ENCODE data around the gene HOXA9.

Gene HOXA9

DNA sequence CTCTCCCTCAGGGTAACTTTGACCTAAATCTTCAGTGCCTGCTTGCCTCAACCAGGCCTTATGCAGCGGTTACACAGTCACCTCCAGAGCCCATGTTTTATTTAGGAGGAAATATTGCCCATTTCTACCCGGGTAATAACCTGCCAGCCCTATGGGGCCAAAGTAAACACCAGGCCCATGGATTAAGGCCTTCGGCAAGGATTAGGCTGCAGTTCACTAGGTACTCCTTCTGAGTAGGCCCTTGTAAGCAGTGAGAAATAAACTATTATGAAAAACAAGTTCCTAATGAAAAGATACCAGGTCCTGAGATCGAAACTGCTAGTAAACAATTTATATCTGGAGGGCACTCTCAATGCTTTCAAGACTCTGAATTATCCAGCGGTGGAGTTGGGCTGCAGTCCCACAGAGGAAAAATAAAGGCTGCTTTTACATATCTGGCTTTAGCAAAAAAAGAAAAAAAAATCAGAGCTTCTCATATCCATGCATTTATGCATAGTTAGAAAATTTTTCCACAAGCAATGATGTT, 12.5 kb upstream of the HOXA9 start:
- FAIRE-seq = no peak
- DNase-seq (ENCODE audit: insufficient read length, low spot score) = no peak

DNA sequence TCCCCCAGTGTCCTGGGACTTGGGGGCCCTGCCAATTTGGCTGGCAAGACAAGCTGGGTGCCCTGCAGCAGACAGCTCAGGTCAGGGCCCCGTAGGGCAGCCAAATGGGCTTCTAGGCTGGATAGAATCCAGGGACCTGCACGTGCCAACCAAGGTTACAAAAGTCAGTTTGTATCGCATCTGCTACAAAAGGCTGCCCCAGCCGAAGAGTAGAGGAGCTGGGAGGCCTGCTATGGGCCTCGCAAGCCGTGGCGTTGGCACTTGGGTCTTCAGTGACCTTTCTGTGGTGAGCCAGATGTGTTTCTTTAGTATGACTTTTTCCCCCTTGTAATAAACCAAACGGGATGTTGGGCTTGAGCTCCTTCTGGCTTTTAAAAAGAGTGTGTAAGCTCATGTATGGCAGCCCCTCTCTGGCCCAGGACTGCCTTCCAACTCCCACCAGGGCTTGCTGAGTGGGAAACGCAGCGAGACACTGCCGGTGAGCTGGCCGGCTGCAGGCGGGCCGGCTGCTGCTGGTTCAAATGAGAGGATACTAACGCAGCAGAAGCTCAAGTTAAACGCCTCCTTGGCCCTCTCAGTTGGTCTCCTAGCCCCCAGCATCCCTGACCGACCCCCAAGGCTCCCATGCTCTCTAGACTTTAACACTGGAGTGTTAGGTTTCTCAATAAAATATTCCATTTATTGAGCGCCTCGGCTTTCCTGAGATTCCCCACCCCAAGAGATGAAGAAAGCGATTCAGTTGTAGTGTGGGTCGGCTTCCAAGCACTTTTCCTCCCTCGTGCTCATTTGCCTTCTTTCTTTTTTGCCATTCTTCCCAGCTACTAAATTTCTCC, 11.8 kb upstream of the HOXA9 start:
- FAIRE-seq (no peak), DNase-seq (ENCODE audit: insufficient read length, low spot score) (no peak)

DNA sequence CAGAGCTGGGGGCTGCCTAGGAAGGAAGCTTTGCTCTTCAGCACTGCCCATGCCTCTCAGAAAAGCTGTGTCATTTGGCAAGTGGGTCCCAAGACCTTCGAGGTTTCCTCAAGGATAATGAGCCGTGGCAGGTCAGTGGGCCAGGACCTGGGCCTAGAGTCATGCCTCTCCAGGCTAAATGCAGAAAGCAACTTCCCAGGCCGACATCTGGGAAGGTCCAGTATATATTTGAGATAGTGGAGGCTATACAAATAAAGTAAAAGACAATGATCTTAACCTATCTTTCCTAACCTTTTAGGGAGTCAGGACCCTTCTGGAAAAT, 11.1 kb upstream of the HOXA9 start:
- FAIRE-seq = no peak

GRCh38 chr7:27175626-27176523, 10.5 kb upstream of the HOXA9 start:
- DNase-seq (ENCODE audit: insufficient read length, low spot score) (no peak), FAIRE-seq (no peak)

More for the DNA sequence above, 11.1 kb upstream of the HOXA9 start:
- no peak for DNase-seq (ENCODE audit: insufficient read length, low spot score)

DNA sequence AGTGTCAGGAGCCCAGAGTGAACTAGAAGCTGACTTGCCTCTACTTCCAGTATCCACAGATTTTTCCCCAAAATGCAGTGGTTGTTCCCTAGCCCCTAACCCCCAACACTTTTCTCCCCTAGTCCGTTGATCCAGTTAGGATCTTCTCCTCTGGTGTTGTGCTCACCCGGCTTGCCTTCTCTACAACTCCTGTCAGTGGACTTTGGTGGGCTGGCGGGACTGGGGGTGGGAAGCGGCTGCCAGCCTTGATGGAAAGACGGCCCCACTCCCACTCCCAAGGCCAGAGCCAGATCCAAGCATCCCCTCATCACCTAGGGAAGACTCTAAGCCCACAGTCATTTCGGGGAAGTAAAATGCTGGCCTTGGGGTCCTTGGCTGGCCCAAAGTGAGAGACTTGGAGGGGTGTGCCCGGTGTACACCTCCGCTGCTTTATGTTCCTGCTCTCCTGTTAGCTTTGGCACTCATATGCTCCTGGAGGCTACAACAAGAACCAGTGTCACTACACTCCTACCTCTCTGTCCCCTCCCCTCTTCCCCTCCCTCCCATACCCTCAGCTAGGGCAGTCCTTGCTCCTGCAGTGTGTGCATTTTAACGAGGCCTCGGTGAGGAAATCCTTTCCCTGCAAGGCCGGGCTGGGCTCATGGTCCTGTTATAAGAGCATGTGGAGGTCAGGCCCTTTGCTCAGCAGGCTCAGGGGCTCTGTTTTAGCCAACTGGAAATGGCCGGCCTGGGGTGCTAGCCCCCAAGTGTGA, 9.7 kb upstream of the HOXA9 start:
- DNase-seq (ENCODE audit: insufficient read length, low spot score) (no peak), FAIRE-seq (peak; percentile 83)

DNA sequence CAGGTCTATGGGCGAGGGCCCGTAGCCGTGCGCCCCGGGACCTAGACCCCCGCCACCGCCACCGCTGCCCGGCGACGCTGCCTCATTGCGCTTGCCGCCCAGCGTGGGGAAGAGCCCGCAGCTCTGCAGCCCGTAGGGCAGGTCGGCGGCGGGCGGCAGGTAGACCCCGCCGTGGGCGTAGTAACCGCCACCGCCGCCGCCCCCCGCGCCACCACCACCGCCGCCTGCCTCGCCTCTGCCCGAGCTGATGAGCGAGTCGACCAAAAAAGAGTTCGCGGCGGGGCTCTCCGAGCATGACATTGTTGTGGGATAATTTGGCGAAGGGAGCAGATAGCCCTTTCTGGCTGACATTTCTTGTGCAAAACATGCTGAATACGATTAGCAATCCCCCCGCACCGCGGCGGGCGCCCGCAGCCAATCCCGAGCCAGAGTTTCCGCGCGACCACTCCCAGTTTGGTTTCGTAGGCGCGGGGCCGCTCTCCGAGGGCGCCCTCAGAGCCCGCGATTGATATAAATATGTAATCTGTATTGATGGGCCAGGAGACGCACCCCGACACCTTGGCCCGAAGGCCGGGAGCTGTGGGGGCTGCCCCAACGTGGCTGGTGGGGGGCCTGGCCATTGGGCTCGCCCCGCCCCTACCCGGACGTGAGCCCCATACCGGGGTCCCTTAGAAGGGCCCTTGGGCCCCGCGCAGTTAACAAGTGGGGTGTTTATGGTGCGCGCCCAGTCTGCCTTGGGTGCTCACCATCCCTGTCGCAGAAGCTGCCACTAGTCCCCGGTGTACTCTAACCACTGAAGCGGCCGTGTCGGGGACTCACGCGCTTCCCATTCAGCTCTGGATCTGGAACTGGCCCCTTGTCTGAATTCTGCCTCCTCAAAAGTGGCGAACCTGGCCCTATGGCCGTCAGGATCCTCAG, 8.9 kb upstream of the HOXA9 start, which contains the start of gene HOXA10:
Gene HOXA10, minus strand, starts transcription at position 365 of the 918 bp plus-strand sequence. Its CDS starts 14 bp downstream, at position 351.
- DNase-seq (ENCODE audit: insufficient read length, low spot score) (no peak), FAIRE-seq (no peak)

DNA sequence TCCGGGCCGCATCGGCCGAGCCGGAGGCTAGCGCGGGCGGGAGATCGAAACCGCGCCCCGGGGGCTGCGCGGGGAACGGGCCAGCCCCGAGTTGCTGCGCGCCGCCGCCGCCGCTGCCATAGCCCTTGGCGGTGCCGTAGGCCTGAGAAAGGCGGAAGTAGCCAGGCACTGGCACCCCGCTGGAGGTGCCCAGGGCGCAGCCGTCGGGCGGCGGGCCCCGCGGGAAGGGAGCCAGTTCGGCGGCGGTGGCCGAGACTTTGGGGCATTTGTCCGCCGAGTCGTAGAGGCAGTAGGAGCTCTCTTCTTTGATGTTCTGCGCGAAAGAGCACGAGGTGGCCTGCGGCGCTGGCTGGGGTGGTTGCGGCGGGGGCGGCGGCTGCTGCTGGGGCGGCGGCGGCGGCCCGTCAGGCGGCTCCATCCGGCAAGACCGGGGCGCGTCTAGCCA, 8.2 kb upstream of the HOXA9 start:
- no peak for FAIRE-seq
- DNase-seq (ENCODE audit: insufficient read length, low spot score) = no peak

DNA sequence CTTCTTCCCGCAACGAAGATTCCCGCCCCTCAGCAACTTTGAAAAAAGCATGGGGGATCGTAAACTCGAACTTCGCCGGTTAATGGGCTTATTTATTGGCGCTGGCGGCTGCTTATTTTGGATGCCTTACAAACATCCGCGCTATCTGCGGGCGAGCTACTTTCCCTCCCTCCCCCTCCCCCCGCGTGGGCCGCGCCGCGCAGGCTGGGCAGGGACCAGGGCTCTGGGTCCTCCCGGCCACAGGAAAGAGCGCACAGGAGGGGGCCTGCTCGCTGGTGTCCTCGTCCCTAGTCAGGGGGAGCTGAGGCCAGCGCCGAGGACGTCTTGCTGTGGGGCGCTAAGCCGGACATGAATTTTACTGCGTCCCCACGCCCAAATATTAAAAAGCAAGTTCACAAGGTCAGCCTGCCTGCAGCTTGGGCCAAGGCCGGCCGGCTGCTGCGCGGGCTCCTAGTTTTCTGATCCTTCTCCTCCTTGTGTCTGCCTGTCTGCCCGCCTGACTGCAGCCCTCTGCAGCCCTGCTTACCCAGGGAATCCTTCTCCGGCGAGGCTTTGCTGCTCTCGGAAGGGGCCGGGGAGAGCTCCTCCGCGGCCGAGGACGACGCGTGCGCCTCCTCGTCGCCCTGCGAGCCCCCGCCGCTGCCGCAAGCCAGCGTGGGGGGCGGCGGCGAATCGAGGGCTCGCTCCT, 7.6 kb upstream of the HOXA9 start:
- FAIRE-seq = no peak
- DNase-seq (ENCODE audit: insufficient read length, low spot score) = no peak

DNA sequence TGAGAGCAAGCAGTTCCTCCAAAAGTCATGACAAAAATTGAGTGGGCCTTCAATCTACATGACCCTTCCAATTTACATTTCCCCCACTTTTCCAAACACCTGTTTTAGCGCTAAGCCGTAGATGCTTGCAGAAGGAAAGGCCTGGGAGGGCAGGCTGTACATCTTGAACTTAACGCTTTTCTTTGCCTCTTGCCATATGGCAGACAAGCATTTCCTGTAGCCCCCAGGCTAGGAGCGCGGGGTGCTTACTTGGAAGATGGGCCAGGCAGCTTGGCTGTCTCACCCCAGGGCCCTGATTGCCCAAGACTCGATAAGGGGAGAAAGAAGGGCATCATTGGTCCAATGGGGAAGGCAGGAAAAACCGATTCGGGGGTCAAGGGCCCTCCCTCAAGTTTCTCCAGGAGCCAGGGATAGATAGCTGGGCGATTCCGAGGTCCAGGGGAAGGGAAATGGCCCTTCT, 7.0 kb upstream of the HOXA9 start:
- FAIRE-seq (no peak), DNase-seq (ENCODE audit: insufficient read length, low spot score) (no peak)

GRCh38 chr7:27171637-27172314, 6.4 kb upstream of the HOXA9 start:
- no peak for FAIRE-seq
- no peak for DNase-seq (ENCODE audit: insufficient read length, low spot score)

DNA sequence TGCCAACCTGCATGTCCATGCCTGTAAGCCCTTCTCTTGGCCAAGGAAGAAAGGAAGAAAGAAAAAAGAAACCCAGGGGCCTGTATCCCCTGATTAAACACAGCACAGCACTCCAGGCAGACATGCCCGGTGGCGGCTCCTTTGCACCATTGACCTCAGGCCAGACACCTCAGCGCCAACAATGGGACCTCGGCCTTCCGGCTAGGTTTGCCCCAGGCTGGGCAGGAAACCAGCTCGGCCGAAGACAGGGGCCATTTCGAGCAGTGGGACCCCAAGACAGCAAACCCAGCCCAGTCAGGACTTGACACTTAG, 5.9 kb upstream of the HOXA9 start:
- FAIRE-seq (no peak), DNase-seq (ENCODE audit: insufficient read length, low spot score) (no peak)

GRCh38 chr7:27170426-27171324, 5.3 kb upstream of the HOXA9 start:
- DNase-seq (ENCODE audit: insufficient read length, low spot score) = no peak
- no peak for FAIRE-seq

DNA sequence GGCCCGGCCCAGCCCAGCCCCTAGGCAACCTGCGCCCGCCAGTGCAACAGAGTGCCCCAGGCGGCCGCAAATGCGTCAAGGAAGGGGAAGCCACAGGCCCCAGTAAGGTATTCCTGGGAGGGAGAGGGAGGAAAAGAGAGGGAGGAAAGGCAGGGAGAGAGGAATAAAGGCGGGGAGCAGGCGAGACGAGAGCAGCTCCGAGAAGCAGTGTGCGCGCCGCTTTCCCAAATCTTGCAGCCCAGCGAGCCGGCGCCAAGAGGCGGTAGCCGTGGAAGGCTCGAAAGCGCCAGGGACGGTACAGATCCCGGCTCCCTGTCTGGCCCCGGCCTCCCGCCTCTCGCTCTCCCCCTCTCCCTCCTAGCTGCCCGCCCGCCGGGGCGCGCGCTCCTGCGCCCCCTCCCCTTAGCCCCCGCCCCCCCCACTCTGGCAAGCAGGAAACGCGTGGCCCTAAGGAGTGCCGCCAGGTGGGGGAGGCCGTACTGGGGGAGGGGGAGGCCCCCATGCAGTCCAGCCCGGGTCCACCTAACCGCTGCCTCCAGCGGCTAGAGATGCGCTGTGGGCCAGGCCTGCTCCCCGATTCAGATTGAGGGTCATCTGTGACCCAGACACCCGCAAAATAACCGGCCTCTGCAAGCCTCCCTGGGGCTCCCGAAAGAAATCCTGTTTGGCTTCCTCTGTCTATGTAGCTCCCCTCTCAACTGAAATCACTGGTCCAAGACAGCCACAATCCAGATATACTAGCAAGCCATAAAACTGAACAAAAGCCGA, 4.5 kb upstream of the HOXA9 start:
- FAIRE-seq = peak; percentile 16

GRCh38 chr7:27168265-27168947, 3.1 kb upstream of the HOXA9 start:
- FAIRE-seq (peak; percentile 79), DNase-seq (ENCODE audit: insufficient read length, low spot score) (no peak)

More for the DNA sequence above, 4.5 kb upstream of the HOXA9 start:
- DNase-seq (ENCODE audit: insufficient read length, low spot score) = no peak

- FAIRE-seq = no peak
- DNase-seq (ENCODE audit: insufficient read length, low spot score) = no peak
Observed at GRCh38 chr7:27167916-27168264, 2.6 kb upstream of the HOXA9 start.

Measured in HTR-8/SVneo (cell line).